Neural progenitor cell (in vitro differentiated cells): ENCODE measurements around the gene LSM14B. TPM values are rescaled to one million over a fixed set of nuclear protein-coding genes. Genes with fewer than 3 reads are reported as not detected.

Experiments
- DNase-seq: peaks from one replicate; pipeline ENCODE4 v3.0.0-alpha.2; 2016; ENCODE audit warnings: low spot score
- H2AFZ ChIP-seq: fragments of 200-600 bp; sonication (generic); replicated peaks from 2 replicates; pipeline ENCODE4 v1.6.1; 2016; ENCODE audit warnings: antibody characterized with exemption
- H3F3A ChIP-seq: fragments of 200-600 bp; sonication (generic); 2 replicates; pipeline ENCODE4 v1.6.1; 2016; ENCODE audit warnings: antibody characterized with exemption, low read depth
- H3K27ac ChIP-seq: fragments of 200-600 bp; sonication (generic); 2 replicates; pipeline ENCODE4 v1.5.1; 2016; ENCODE audit warnings: mild to moderate bottlenecking
- H3K27me3 ChIP-seq: fragments of 200-600 bp; sonication (generic); 2 replicates; pipeline ENCODE4 v1.6.1; 2016; ENCODE audit warnings: mild to moderate bottlenecking, moderate library complexity
- H3K36me3 ChIP-seq: fragments of 200-600 bp; sonication (generic); 2 replicates; pipeline ENCODE4 v1.5.1; 2016
- H3K4me1 ChIP-seq: fragments of 200-600 bp; sonication (generic); 2 replicates; pipeline ENCODE4 v1.6.1; 2016; ENCODE audit warnings: mixed run types
- H3K4me2 ChIP-seq: fragments of 200-600 bp; sonication (generic); 2 replicates; pipeline ENCODE4 v1.6.1; 2016
- H3K4me3 ChIP-seq: fragments of 200-600 bp; sonication (generic); 2 replicates; pipeline ENCODE4 v1.5.1; 2016
- H3K79me2 ChIP-seq: fragments of 200-600 bp; sonication (generic); 2 replicates; pipeline ENCODE4 v1.6.1; 2016; ENCODE audit warnings: low read depth
- H3K9ac ChIP-seq: fragments of 200-600 bp; sonication (generic); 2 replicates; pipeline ENCODE4 v1.6.1; 2016
- H3K9me3 ChIP-seq: fragments of 200-600 bp; sonication (generic); 2 replicates; pipeline ENCODE4 v1.5.1; 2016; ENCODE audit warnings: low read depth
- H4K20me1 ChIP-seq: fragments of 200-600 bp; sonication (generic); 2 replicates; pipeline ENCODE4 v1.6.1; 2016; ENCODE audit warnings: low read depth
- H3K27ac Mint-ChIP-seq: 3 replicates; pipeline ENCODE4 v1.8.0; 2021; ENCODE audit warnings: mixed read lengths
- H3K27me3 Mint-ChIP-seq: 2 replicates; pipeline ENCODE4 v1.8.0; 2022; ENCODE audit warnings: low read depth, mild to moderate bottlenecking, inconsistent platforms, moderate library complexity, mixed read lengths; ENCODE audit not compliant: insufficient read depth
- H3K36me3 Mint-ChIP-seq: 3 replicates; pipeline ENCODE4 v1.8.0; 2021; ENCODE audit warnings: mixed read lengths
- H3K4me1 Mint-ChIP-seq: 3 replicates; pipeline ENCODE4 v1.8.0; 2021; ENCODE audit warnings: mixed read lengths
- H3K4me3 Mint-ChIP-seq: 3 replicates; pipeline ENCODE4 v1.8.0; 2021; ENCODE audit warnings: mild to moderate bottlenecking, moderate library complexity, mixed read lengths
- H3K9me3 Mint-ChIP-seq: 3 replicates; pipeline ENCODE4 v1.8.0; 2020; ENCODE audit warnings: mixed read lengths
- CTCF ChIP-seq: fragments of 200-600 bp; sonication (generic); IDR thresholded peaks from 2 replicates; pipeline ENCODE4 v1.5.1; 2017; ENCODE audit warnings: antibody characterized with exemption, mild to moderate bottlenecking
- EZH2 ChIP-seq: fragments of 200-600 bp; sonication (generic); IDR thresholded peaks from 2 replicates; pipeline ENCODE4 v1.6.1; 2017; ENCODE audit warnings: antibody characterized with exemption, mild to moderate bottlenecking, moderate library complexity
- EZH2phosphoT487 ChIP-seq: fragments of 200-600 bp; sonication (generic); IDR thresholded peaks from 2 replicates; pipeline ENCODE4 v1.6.1; 2017; ENCODE audit warnings: antibody characterized with exemption
- total RNA-seq: library from RNA; depleted of rRNA; stranded (reverse); fragments of >200 nt; gene quantifications from 2 replicates; pipeline ENCODE4 v1.2.3, GENCODE V29; 2015; ENCODE audit warnings: low replicate concordance

LSM14B gene
- total RNA-seq, 1 donor from 2014 or later = 52.6 TPM

GRCh38 chr20:62168890-62169435 is 46.7 kb downstream of the LSM14B start:
- no peak overlapping the region for H2AFZ ChIP-seq
- H3K4me3 Mint-ChIP-seq = no peak overlapping the region
- no peaks in the 10 kb centered on the region for H3K4me1 ChIP-seq
- no peaks in the 10 kb centered on the region for H4K20me1 ChIP-seq
- H3K9ac ChIP-seq = no peak overlapping the region
- H3K4me3 ChIP-seq = no peak overlapping the region
- no peaks in the 10 kb centered on the region for H3K27me3 ChIP-seq
- H3K79me2 ChIP-seq = no peaks in the 10 kb centered on the region
- no peaks in the 10 kb centered on the region for H3K9me3 Mint-ChIP-seq
- H3K4me2 ChIP-seq = no peak overlapping the region
- no peak for TF ChIP-seq CTCF
- no peak for TF ChIP-seq EZH2
- no peak for TF ChIP-seq EZH2phosphoT487
- no peaks in the 10 kb centered on the region for H3K36me3 ChIP-seq
- no peaks in the 10 kb centered on the region for H3F3A ChIP-seq
- no peak overlapping the region for H3K27ac Mint-ChIP-seq
- H3K4me1 Mint-ChIP-seq = no peaks in the 10 kb centered on the region
- no peak overlapping the region for H3K27ac ChIP-seq
- peaks cover 5% of the 10 kb centered on the region for H3K27me3 Mint-ChIP-seq
- no peaks in the 10 kb centered on the region for H3K9me3 ChIP-seq
- peaks cover 9% of the 10 kb centered on the region for H3K36me3 Mint-ChIP-seq
- DNase-seq = no peak

- Histone ChIP-seq H3K4me1 (no peaks in the 10 kb centered on the region), H4K20me1 (no peaks in the 10 kb centered on the region), H3K9me3 (no peaks in the 10 kb centered on the region), H3K27ac (no peak overlapping the region), H3K27me3 (no peaks in the 10 kb centered on the region), H3F3A (no peaks in the 10 kb centered on the region), H3K9ac (no peak overlapping the region), H3K79me2 (no peaks in the 10 kb centered on the region), H2AFZ (no peak overlapping the region), H3K36me3 (no peaks in the 10 kb centered on the region), H3K4me3 (no peak overlapping the region), H3K4me2 (no peak overlapping the region)
- no peaks in the 10 kb centered on the region for H3K9me3 Mint-ChIP-seq
- TF ChIP-seq CTCF = no peak
- TF ChIP-seq EZH2phosphoT487 = no peak
- no peak for TF ChIP-seq EZH2
- no peak overlapping the region for H3K4me3 Mint-ChIP-seq
- no peak overlapping the region for H3K27ac Mint-ChIP-seq
- H3K36me3 Mint-ChIP-seq = peaks cover 18% of the 10 kb centered on the region
- H3K4me1 Mint-ChIP-seq = no peaks in the 10 kb centered on the region
- no peak for DNase-seq
- H3K27me3 Mint-ChIP-seq = peaks cover 6% of the 10 kb centered on the region
Observed at GRCh38 chr20:62170536-62170935, 48.3 kb downstream of the LSM14B start.

- TF ChIP-seq EZH2 (no peak), EZH2phosphoT487 (no peak), CTCF (no peak)
- Histone ChIP-seq H3K36me3 (no peaks in the 10 kb centered on the region), H3K4me3 (no peak overlapping the region), H3K4me2 (no peak overlapping the region), H2AFZ (no peak overlapping the region), H4K20me1 (no peaks in the 10 kb centered on the region), H3K9ac (no peak overlapping the region), H3K4me1 (no peaks in the 10 kb centered on the region), H3K27ac (no peak overlapping the region), H3K9me3 (no peaks in the 10 kb centered on the region), H3K27me3 (no peaks in the 10 kb centered on the region), H3F3A (no peaks in the 10 kb centered on the region), H3K79me2 (no peaks in the 10 kb centered on the region)
- Mint-ChIP-seq H3K27me3 (peaks cover 6% of the 10 kb centered on the region), H3K4me1 (no peaks in the 10 kb centered on the region), H3K36me3 (peaks cover 19% of the 10 kb centered on the region), H3K27ac (peak overlapping the region; percentile 57), H3K9me3 (no peaks in the 10 kb centered on the region), H3K4me3 (no peak overlapping the region)
- DNase-seq = no peak
Observed at GRCh38 chr20:62171245-62171644, 49.0 kb downstream of the LSM14B start.
